GM21515 (cell line): ENCODE data around the gene OR1G1.
"Not testable (repeated sequence)": the region's sequence is repeated elsewhere in the genome, so short reads cannot be mapped to it uniquely, and the experiment has no call there.

Experiments
- ATAC-seq: cut with Tn5 transposase; IDR thresholded peaks from one replicate; pipeline ENCODE4 v1.9.1; 2021; ENCODE audit not compliant: unreplicated experiment

OR1G1 gene

GRCh38 chr17:3127451-3127850 lies at the start of gene OR1G1:
Gene OR1G1, minus strand, starts transcription at chr17:3127551. Its CDS starts 0 bp downstream, at chr17:3127551.
- no peak for ATAC-seq

- no peak for ATAC-seq
Measured at GRCh38 chr17:3167574-3167973, 40.2 kb upstream of the OR1G1 start.

- ATAC-seq = no peak
Measured at GRCh38 chr17:3157218-3157617, 29.9 kb upstream of the OR1G1 start.

- not testable (repeated sequence) for ATAC-seq
Measured at GRCh38 chr17:3137494-3137893, 10.1 kb upstream of the OR1G1 start.

GRCh38 chr17:3104322-3104721 lies 23.0 kb downstream of the OR1G1 start, which contains the start of gene OR1D2:
Gene OR1D2, minus strand, starts transcription at chr17:3104422. Its CDS starts 11,426 bp downstream, at chr17:3092996.
- ATAC-seq = no peak
